NB4 (cell line): ENCODE measurements around the gene NUP107.

ENCODE experiments used
- CTCF ChIP-seq: IDR thresholded peaks from one replicate; pipeline ENCODE4 v1.5.1; 2012; ENCODE audit warnings: low read depth, low read length
- MYC ChIP-seq: IDR thresholded peaks from 2 replicates; pipeline ENCODE4 v1.6.1; 2011; ENCODE audit warnings: low read depth, low read length
- POLR2A ChIP-seq: IDR thresholded peaks from 2 replicates; pipeline ENCODE4 v1.6.1; 2011; ENCODE audit warnings: mild to moderate bottlenecking; ENCODE audit not compliant: insufficient read length; ENCODE audit errors: extremely low read depth

- TF ChIP-seq CTCF (no peak), MYC (no peak), POLR2A (no peak)
These were observed 83.2 kb downstream of the NUP107 start for GRCh38 chr12:68769941-68770340.
